Activated B cell treated with CpG ODN at 0.5 μM for 24 hours (primary cell): ENCODE data around the gene IZUMO1. TPM values are rescaled to one million over a fixed set of nuclear protein-coding genes. Genes with fewer than 3 reads are reported as not detected.

ENCODE experiments used
- ATAC-seq: fragments of 200-7000 bp; cut with Tn5 transposase; one replicate; pipeline ENCODE4 v1.10.0; 2021; ENCODE audit warnings: low read depth, mild to moderate bottlenecking, moderate library complexity
- CTCF ChIA-PET: fragments of 350-600 bp; sonication (Branson Sonifier 250); formaldehyde crosslinking; loops from one replicate; lab custom pipeline; 2021; ENCODE audit warnings: antibody characterized with exemption; lab: Charles Lee
- POLR2A ChIA-PET: fragments of 350-600 bp; sonication (Branson Sonifier 250); formaldehyde crosslinking; loops from one replicate; lab custom pipeline; 2021; ENCODE audit warnings: antibody characterized with exemption; lab: Charles Lee
- DNase-seq: peaks from one replicate; pipeline ENCODE4 v3.0.0; 2022
- H3K27ac Mint-ChIP-seq: one replicate; pipeline ENCODE4 v1.8.0; 2020; ENCODE audit warnings: mixed read lengths
- H3K27me3 Mint-ChIP-seq: one replicate; pipeline ENCODE4 v1.8.0; 2021; ENCODE audit warnings: mixed read lengths
- H3K36me3 Mint-ChIP-seq: one replicate; pipeline ENCODE4 v1.8.0; 2021; ENCODE audit warnings: low read depth, mixed read lengths
- H3K4me1 Mint-ChIP-seq: one replicate; pipeline ENCODE4 v1.8.0; 2021; ENCODE audit warnings: mixed read lengths
- H3K4me3 Mint-ChIP-seq: one replicate; pipeline ENCODE4 v1.8.0; 2020; ENCODE audit warnings: mild to moderate bottlenecking, mixed read lengths
- H3K9me3 Mint-ChIP-seq: one replicate; pipeline ENCODE4 v1.8.0; 2020; ENCODE audit warnings: mixed read lengths
- CTCF ChIP-seq: fragments of 200-600 bp; IDR thresholded peaks from one replicate; pipeline ENCODE4 v1.8.0; 2022; ENCODE audit warnings: antibody characterized with exemption, mild to moderate bottlenecking
- intact Hi-C: fragments of 100-400 bp; cut with micrococcal nuclease; formaldehyde crosslinking; loops from one replicate; pipeline ENCODE4 v1.15.1; 2024
- total RNA-seq: library from RNA; stranded (reverse); gene quantifications from 2 replicates; pipeline ENCODE4 v1.2.3, GENCODE V29; 2022

IZUMO1 gene
- total RNA-seq = not detected in 2 replicates

GRCh38 chr19:48746738-48747575 lies at the start of gene IZUMO1:
Gene IZUMO1, minus strand, starts transcription at chr19:48746909. Its CDS starts 1,050 bp downstream, at chr19:48745859.
- H3K4me1 Mint-ChIP-seq = peaks cover 3% of the 10 kb centered on the region
- ChIA-PET CTCF (interaction anchor here (1.2 kb wide), 1 partner anchor 8 kb away, joined by 3 read pairs; no protein-coding TSS in a partner anchor), POLR2A (interaction anchor here (0.6 kb wide), 1 partner anchor 43 kb away, joined by 3 read pairs; no protein-coding TSS in a partner anchor)
- H3K36me3 Mint-ChIP-seq = no peaks in the 10 kb centered on the region
- H3K4me3 Mint-ChIP-seq = no peak within 1 kb of the TSS
- no peak for TF ChIP-seq CTCF
- intact Hi-C loops = loop anchor here (5.0 kb wide), 1 partner anchor 235 kb away; the partner anchor contains the start of gene LMTK3
- H3K27me3 Mint-ChIP-seq = peaks cover 29% of the 10 kb centered on the region
- peak; percentile 88 for ATAC-seq
- no peak for DNase-seq
- H3K9me3 Mint-ChIP-seq = peaks cover 2% of the 10 kb centered on the region
- H3K27ac Mint-ChIP-seq = no peak within 1 kb of the TSS

- Mint-ChIP-seq H3K36me3 (no peaks in the 10 kb centered on the region), H3K4me1 (peaks cover 10% of the 10 kb centered on the region), H3K4me3 (peak overlapping the region; percentile 94), H3K9me3 (no peaks in the 10 kb centered on the region), H3K27me3 (no peaks in the 10 kb centered on the region), H3K27ac (peak overlapping the region; percentile 88)
- CTCF ChIA-PET = interaction anchor here (0.7 to 10.4 kb wide), 21 partner anchors 12 to 198 kb away, joined by 3 to 272 read pairs (median 4); partner anchors contain the start of genes BCAT2, CA11, FTL and GYS1
- intact Hi-C loops = loop anchor here (1.0 kb wide), 5 partner anchors 16 to 176 kb away; partner anchors contain the start of genes BCAT2 and FTL
- ATAC-seq = no peak
- POLR2A ChIA-PET = interaction anchor here (0.5 to 2.5 kb wide), 19 partner anchors 9 to 1093 kb away, joined by 3 to 23 read pairs (median 6); partner anchors contain the start of genes BCAT2, CA11, GYS1 and HSD17B14
- DNase-seq = no peak
- TF ChIP-seq CTCF = no peak
Observed at GRCh38 chr19:48795685-48796070, 49.0 kb upstream of the IZUMO1 start.

- H3K27me3 Mint-ChIP-seq = no peaks in the 10 kb centered on the region
- ATAC-seq (peak; percentile 98), DNase-seq (peak; percentile 79)
- H3K36me3 Mint-ChIP-seq = no peaks in the 10 kb centered on the region
- H3K4me1 Mint-ChIP-seq = peaks cover 10% of the 10 kb centered on the region
- CTCF ChIA-PET = interaction anchor here (0.7 to 10.4 kb wide), 22 partner anchors 12 to 198 kb away, joined by 3 to 272 read pairs (median 4); partner anchors contain the start of genes BCAT2, CA11, FTL and GYS1
- H3K27ac Mint-ChIP-seq = peak overlapping the region; percentile 88
- peak; percentile 86 for TF ChIP-seq CTCF
- H3K4me3 Mint-ChIP-seq = peak overlapping the region; percentile 94
- POLR2A ChIA-PET = interaction anchor here (0.5 to 2.5 kb wide), 19 partner anchors 10 to 1093 kb away, joined by 3 to 23 read pairs (median 6); partner anchors contain the start of genes BCAT2, CA11, GYS1 and HSD17B14
- no peaks in the 10 kb centered on the region for H3K9me3 Mint-ChIP-seq
- intact Hi-C loops = loop anchor here (1.0 kb wide), 5 partner anchors 16 to 176 kb away; partner anchors contain the start of genes BCAT2 and FTL
Observed at GRCh38 chr19:48795055-48795684, 48.5 kb upstream of the IZUMO1 start.

GRCh38 chr19:48794291-48794690 lies 47.6 kb upstream of the IZUMO1 start:
- no peak for DNase-seq
- no peak overlapping the region for H3K27ac Mint-ChIP-seq

More at GRCh38 chr19:48794291-48794690, 47.6 kb upstream of the IZUMO1 start:
- peak overlapping the region; percentile 38 for H3K4me3 Mint-ChIP-seq
- intact Hi-C loops = no loop called here
- no peak for TF ChIP-seq CTCF
- ChIA-PET POLR2A (interaction anchor here (2.5 kb wide), 1 partner anchor 42 kb away, joined by 20 read pairs; the partner anchor contains the start of gene HSD17B14), CTCF (interaction anchor here (1.0 to 10.4 kb wide), 4 partner anchors 13 to 176 kb away, joined by 3 to 272 read pairs (median 18); partner anchors contain the start of genes BCAT2 and HSD17B14)
- no peak for ATAC-seq
- H3K27me3 Mint-ChIP-seq = no peaks in the 10 kb centered on the region
- H3K4me1 Mint-ChIP-seq = peaks cover 10% of the 10 kb centered on the region
- H3K9me3 Mint-ChIP-seq = no peaks in the 10 kb centered on the region
- no peaks in the 10 kb centered on the region for H3K36me3 Mint-ChIP-seq
